NCI-H510A treated with DMSO at 0.1 percent for 48 hours (cell line): ENCODE measurements around the gene SIRT3.
"Not testable (repeated sequence)": the region's sequence is repeated elsewhere in the genome, so short reads cannot be mapped to it uniquely, and the experiment has no call there.

Source experiments
- DNase-seq: peaks from one replicate; lab custom pipeline; 2025; lab: John Stamatoyannopoulos, UW

SIRT3 gene

GRCh38 chr11:270451-271318, 34.5 kb upstream of the SIRT3 start:
- no peak for DNase-seq

DNA sequence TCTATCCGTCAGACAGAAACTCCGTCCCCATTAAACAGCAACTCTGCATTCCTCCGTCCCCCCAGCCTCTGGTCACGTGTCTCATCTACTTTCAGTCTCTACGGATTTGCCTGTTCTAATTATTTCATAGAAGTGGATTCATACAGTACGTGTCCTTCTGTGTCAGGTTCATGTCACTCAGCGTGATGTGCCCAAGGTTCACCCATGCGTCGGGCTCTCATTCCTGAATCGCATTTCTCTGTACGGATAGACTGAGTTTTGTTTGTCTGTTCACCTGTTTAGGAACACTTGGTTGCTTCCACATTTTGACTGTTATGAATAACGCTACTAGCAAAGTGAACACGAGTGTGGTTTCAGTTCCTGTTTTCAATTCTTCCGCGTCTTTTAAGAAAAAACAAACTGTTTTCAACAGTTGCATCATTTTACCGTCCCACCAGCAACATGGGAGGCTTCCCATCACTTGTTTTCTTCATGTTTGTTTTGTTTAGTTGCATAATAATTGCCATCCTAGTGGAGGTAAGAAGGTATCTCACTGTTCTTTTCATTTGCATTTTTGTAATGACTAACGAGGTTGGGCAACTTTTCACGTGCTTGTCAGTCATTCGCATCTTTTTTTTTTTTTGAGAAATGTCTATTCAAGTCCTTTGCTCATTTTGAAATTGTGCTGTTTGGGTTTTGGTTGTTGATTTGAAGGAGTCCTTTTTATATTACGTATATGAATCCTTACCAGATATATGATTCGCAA, 33.2 kb upstream of the SIRT3 start:
- DNase-seq = no peak

DNA sequence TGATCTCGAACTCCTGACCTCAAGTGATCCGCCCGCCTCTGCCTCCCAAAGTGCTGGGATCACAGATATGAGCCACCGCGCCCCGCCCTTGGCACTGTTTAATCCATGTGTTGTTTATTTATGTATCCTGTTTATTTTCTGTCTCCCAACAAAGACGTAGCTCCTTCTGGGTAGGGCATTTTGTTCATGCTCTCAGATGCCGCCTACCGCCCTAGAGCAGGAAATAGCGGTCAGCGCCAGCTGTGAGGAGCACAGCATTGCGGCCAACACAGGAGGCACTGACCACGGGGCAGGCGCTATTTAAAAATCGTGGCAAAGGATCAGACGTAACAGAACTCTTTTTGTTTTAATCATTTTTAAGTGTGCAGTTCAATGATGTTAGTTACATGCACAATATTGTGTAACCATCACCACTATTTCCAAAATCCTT, 32.6 kb upstream of the SIRT3 start:
- not testable (repeated sequence) for DNase-seq

GRCh38 chr11:267491-267994, 31.4 kb upstream of the SIRT3 start:
- DNase-seq = no peak

GRCh38 chr11:266676-267439, 30.7 kb upstream of the SIRT3 start:
- DNase-seq = no peak

GRCh38 chr11:261624-262023, 25.5 kb upstream of the SIRT3 start:
- DNase-seq = no peak

DNA sequence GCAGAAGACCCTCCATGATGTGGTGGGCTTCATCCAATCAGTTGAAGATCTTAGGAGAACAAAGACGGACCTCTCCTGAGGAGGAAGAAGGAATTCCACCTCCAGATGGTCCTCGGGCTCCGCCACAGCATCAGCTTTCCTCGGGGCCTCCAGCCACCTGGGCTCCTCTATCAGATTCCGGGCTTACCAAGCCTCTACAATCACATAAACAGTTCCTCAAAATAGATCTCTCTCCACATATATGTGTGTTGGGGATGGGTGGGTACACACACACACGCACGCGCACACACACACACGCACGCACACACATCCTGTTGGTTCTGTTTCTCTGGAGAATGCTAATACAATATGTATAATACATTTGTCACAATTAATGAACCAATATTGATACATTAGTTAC, 23.3 kb upstream of the SIRT3 start:
- no peak for DNase-seq

- DNase-seq = no peak
Measured at GRCh38 chr11:257766-258493, 21.8 kb upstream of the SIRT3 start.

GRCh38 chr11:256952-257737, 21.0 kb upstream of the SIRT3 start:
- DNase-seq = no peak

DNA sequence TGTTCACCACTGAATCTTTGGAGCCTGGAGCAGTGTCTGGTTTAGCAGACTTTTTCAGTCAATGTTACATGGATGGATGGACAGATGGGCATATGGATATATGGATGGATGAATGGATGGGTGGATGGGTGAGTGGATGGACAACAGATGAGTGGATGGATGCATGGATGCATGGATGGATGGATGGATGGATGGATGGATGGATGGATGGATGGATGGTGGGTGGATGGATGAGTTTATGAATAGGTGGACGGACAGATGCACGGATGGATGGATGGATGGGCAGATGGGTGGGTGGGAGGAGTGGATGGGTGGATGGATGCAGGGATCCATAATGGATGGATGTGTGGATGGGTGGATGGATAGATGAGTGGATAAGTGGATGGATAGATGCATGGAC, 19.7 kb upstream of the SIRT3 start:
- no peak for DNase-seq

DNA sequence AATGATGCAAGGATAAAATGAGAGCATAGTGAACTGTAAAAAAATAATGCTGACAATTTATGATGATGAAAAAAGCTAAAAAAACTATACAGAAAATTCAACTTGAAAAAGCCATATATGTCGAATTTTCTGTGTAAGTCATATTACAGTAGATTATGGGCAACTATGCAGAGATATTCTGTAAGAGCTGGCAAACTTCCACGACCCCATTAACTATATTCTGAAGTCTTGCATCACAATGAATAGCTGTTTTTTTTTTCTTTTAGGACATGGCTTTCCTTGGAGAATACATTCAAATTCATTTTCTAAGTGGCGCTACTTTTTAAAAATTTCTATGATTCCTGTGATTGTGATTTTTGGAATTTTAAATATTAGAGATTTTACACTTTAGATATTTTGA, 19.0 kb upstream of the SIRT3 start:
- no peak for DNase-seq

DNA sequence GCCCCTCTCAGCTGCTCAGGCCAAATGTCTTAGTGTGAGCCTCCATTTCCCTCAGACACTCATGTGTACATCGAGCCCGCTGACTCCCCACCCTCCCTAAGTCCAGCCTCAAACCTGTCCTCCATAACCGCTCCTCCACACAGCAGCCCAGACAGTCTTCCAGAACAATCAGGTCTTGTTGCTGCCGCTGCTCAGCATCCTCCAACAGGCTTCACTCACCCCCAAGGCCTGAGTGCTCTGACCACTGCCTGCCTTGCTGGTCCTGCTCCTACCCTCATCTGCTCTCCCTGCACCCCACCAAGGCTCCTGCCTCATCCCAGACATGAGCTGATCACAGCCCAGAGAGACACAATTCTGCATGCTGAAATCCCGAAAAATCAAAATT, 17.7 kb upstream of the SIRT3 start:
- DNase-seq = no peak

DNA sequence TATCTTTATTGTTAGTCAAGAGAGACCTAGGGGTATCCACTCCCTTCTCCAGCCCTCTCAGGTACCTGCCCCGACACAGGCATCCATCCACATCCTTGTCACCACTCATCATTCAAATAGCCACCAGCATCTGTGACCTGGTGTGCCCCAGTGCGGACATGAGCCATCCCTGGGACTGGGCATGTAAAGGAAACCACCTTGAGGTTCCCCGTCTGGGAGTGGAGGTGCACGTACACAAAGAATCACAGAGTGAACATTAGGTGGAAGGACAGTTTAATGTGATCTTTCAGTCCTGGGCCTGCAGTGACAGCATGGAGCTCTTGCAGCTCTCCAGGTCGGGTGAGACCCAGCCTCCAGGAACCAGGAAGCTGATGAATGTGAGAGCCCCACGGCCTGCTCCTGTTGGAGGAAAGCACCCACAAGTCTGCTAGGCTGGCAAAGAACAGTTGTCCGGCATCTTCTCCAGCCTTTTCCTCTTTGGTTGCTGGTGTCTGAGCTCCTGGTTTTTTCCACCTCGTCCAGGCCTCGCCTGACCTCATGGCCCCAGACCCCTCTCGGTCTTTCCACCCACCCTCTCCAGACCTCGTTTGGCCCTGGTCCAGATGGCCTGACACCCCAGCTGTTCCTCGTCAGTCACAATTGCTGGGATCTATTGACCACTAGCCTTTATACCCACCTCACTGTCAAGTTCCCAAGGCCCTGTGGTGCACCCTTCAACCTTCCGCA, 17.2 kb upstream of the SIRT3 start:
- DNase-seq = no peak

GRCh38 chr11:252666-253065, 16.5 kb upstream of the SIRT3 start:
- DNase-seq = no peak

GRCh38 chr11:251550-251949, 15.4 kb upstream of the SIRT3 start:
- DNase-seq = no peak

DNA sequence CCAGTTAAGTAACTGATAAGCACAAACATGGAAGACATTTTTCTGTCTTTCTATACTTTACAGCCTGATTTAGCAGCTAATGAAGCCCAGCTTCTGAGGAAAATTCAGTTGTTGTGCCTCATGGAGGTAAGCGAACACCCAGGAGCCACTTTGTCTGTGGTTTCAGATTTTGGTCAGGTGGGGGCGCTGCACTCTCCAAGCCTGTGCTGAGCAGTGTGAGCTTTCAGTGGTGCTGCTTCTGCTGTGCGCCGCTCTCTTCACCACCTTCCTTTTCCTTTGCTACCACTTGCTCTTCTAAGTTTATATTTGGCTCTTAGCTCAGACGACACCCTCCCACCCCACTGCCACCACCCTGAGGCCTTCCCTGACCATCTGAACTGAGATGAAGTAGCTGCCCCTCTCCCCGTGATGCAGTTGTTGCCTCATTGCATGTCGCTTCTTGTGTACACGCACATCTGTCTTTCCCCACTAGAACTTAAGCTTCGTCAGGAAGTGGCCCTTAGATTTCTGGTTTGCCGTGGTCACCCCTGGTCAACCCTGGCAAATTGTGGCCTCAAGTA, 14.7 kb upstream of the SIRT3 start:
- DNase-seq = peak; percentile 9

DNA sequence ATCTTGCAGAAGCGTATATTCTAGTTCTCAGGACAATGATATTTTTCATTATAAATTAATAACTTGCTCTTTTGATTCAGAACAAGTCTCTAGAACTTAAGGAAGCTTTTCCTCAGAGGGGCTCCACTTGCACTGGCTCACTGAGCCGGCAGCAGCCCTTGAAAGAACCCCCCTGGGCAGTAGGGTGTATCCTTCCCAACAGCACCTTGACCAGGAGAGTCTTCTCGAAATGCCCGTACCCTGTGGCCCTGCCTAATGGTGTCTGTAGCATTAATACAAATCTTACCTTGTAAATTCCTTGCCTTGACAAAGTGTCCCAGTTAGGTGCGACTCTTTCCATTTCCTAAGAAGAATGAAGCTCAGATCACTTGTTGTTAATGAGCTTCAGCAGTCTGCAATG, 14.1 kb upstream of the SIRT3 start:
- DNase-seq = no peak

DNA sequence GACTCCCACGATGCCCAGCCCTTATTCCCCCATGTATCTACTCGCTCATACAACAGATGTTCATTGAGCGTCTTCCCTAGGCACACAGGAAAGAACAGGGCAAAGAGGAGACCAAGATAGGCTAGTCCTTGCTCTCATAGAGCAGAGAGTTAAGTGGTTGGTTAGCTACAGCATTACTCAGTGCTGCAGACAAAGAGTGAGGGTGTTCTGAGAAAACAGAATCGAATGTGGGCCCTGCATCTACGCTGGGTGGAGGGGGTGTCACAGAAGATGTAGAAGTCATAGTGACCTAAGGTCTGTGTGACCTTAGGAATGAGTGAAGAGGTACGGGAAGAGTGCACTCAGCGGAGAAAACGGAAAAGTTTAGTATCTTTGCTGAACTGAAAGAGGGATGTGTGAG, 12.9 kb upstream of the SIRT3 start:
- no peak for DNase-seq

DNA sequence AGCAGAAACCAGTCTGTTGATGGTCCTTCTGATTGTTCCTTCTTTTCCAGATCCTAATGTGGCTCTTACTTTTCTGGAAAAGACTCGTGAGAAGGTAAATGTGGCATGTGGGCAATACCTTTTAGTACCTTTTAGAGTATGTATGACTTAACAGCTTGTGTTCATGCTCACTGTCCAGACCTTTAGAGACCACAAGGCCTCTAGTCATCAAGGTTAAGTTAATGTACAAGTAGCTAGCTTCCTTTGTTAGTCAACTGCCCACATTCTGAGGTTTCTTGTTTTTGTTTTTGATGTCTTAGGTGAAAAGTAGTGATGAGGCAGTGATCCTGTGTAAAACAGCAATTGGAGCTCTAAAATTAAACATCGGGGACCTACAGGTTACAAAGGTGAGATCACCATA, 8.2 kb upstream of the SIRT3 start:
- no peak for DNase-seq

DNA sequence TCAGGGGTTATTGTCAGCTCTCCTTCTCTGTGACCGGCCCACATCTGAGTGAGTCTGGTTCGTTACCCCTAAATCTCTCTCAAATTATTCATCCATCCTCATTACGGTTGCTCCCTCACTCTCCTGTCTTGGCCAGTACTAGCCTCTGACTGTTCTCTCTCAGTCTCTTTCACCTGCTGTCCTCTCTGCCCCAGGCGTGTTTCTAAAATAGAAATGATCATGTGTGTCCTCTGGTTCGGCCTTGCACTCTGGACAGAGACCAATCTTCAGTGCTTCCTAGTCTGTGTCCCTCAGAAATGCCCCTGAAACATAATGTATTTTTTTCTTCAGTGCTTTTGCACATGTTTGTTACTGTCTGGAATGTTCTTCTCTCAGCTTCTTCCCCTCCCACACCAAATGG, 5.5 kb upstream of the SIRT3 start:
- no peak for DNase-seq
